HepG2 (cell line): ENCODE measurements around the gene STYXL2. TPM values are rescaled to one million over a fixed set of nuclear protein-coding genes. Genes with fewer than 3 reads are reported as not detected.

Source experiments
- ATAC-seq: fragments of 200-7000 bp; cut with Tn5 transposase; 3 replicates; pipeline ENCODE4 v1.9.1; 2020; ENCODE audit warnings: mild to moderate bottlenecking, moderate library complexity
- BruUV-seq: library from RNA; stranded (reverse); fragments of 400-500 nt; replicated peaks from 2 replicates; lab custom pipeline; 2021; lab: Mats Ljungman, UMichigan
- CTCF ChIA-PET: fragments of 300-600 bp; formaldehyde crosslinking; extraction: SDS; loops from one replicate; lab custom pipeline; 2021; ENCODE audit warnings: low total read pairs, inconsistent platforms, low intra/inter-chr PET ratio; lab: Yijun Ruan, JAX
- POLR2A ChIA-PET: fragments of 350-600 bp; sonication (Branson Sonifier 250); formaldehyde crosslinking; loops from one replicate; lab custom pipeline; 2020; ENCODE audit warnings: antibody characterized with exemption, inconsistent platforms; lab: Yijun Ruan, JAX
- DNase-seq: peaks from one replicate; pipeline ENCODE4 v3.0.0-alpha.2; 2015; ENCODE audit warnings: low spot score
- FAIRE-seq: peaks from 3 replicates; lab custom pipeline; 2011; peaks lifted over from hg19 to GRCh38; lab: Jason Lieb, UNC
- H2AFZ ChIP-seq: one replicate; pipeline ENCODE4 v1.6.1; 2011; ENCODE audit warnings: low read length, inconsistent platforms
- H3K27ac ChIP-seq: fragments of 300-600 bp; 3 replicates; pipeline ENCODE4 v1.8.0; 2011; ENCODE audit warnings: mixed run types, mild to moderate bottlenecking, mixed read lengths, low read length, inconsistent platforms; ENCODE audit not compliant: insufficient read depth; ENCODE audit errors: extremely low read length
- H3K27me3 ChIP-seq, 2 experiments: fragments of 200-600 bp in 1 of 2; 2 replicates in 1 of 2; 3 replicates in 1 of 2; pipeline versions ENCODE4 v1.6.0 to v1.8.0; 2011; ENCODE audit warnings: low read length in 2 of 2, mild to moderate bottlenecking in 2 of 2, moderate library complexity in 2 of 2, inconsistent platforms in 1 of 2; ENCODE audit not compliant: insufficient read depth in 2 of 2, control insufficient read depth in 1 of 2
- H3K36me3 ChIP-seq, 2 experiments: fragments of 200-600 bp in 1 of 2; replicated peaks in 1 of 2; 2 replicates in 1 of 2; 3 replicates in 1 of 2; pipeline versions ENCODE4 v1.5.1 to v1.8.0; 2011; ENCODE audit warnings: low read length in 2 of 2, inconsistent platforms in 1 of 2; ENCODE audit not compliant: insufficient read depth in 2 of 2, control insufficient read depth in 1 of 2
- H3K4me1 ChIP-seq: 2 replicates; pipeline ENCODE4 v1.5.1; 2012; ENCODE audit warnings: low read length, inconsistent platforms; ENCODE audit not compliant: insufficient read depth
- H3K4me2 ChIP-seq: 2 replicates; pipeline ENCODE4 v1.6.0; 2011; ENCODE audit warnings: low read depth, low read length, inconsistent platforms
- H3K4me3 ChIP-seq, 3 experiments: fragments of 200-600 bp in 1 of 3; sonication (generic), shearing (Covaris generic) in 1 of 3; replicated peaks in 1 of 3; 2 replicates each; pipeline ENCODE4 v1.5.1; 2011 to 2016; ENCODE audit warnings: low read length in 3 of 3, inconsistent platforms in 2 of 3, low read depth in 2 of 3, mild to moderate bottlenecking in 2 of 3, control low read depth in 1 of 3, mixed read lengths in 1 of 3; ENCODE audit not compliant: insufficient read depth in 1 of 3
- H3K79me2 ChIP-seq: one replicate; pipeline ENCODE4 v1.6.1; 2011; ENCODE audit warnings: low read length, inconsistent platforms; ENCODE audit not compliant: insufficient read depth
- H3K9ac ChIP-seq: 2 replicates; pipeline ENCODE4 v1.6.0; 2011; ENCODE audit warnings: mild to moderate bottlenecking, low read depth, low read length, inconsistent platforms; ENCODE audit not compliant: insufficient read depth
- H3K9me3 ChIP-seq: 2 replicates; pipeline ENCODE4 v1.5.1; 2012; ENCODE audit warnings: mild to moderate bottlenecking, low read length
- H4K20me1 ChIP-seq: 2 replicates; pipeline ENCODE4 v1.6.0; 2011; ENCODE audit warnings: inconsistent platforms, mild to moderate bottlenecking, low read length, moderate library complexity; ENCODE audit not compliant: insufficient read depth
- CBX2 ChIP-seq, 2 experiments: fragments of 200-600 bp in 1 of 2; sonication (generic); formaldehyde crosslinking in 1 of 2; IDR thresholded peaks; 2 replicates each; pipeline versions ENCODE4 v1.7.0 to v1.8.1; 2018 to 2022; ENCODE audit warnings: low read depth in 2 of 2, low read length in 1 of 2, mild to moderate bottlenecking in 1 of 2, missing genetic modification reagents in 1 of 2
- DMAP1 ChIP-seq: IDR thresholded peaks from 2 replicates; pipeline ENCODE4 v1.6.1; 2016
- FOXK2 ChIP-seq: fragments of 450-650 bp; IDR thresholded peaks from 2 replicates; pipeline ENCODE4 v1.6.1; 2016
- HNF4G ChIP-seq, 2 experiments: sonication (generic) in 1 of 2; formaldehyde crosslinking in 1 of 2; IDR thresholded peaks; 2 replicates each; pipeline versions ENCODE4 v1.4.0 to v1.6.1; 2011 to 2020; ENCODE audit warnings: borderline replicate concordance in 2 of 2, low read depth in 2 of 2, mild to moderate bottlenecking in 2 of 2, low read length in 1 of 2, missing genetic modification reagents in 1 of 2, moderate library complexity in 1 of 2
- MBD4 ChIP-seq: IDR thresholded peaks from 2 replicates; pipeline ENCODE4 v1.6.1; 2012; ENCODE audit warnings: low read length, inconsistent platforms, borderline replicate concordance
- MTF2 ChIP-seq: sonication (generic); formaldehyde crosslinking; IDR thresholded peaks from 2 replicates; pipeline ENCODE4 v1.5.0; 2020; ENCODE audit warnings: missing genetic modification reagents, borderline replicate concordance
- MZF1 ChIP-seq: sonication (generic); formaldehyde crosslinking; IDR thresholded peaks from 2 replicates; pipeline ENCODE4 v1.8.1; 2023; ENCODE audit warnings: mild to moderate bottlenecking, missing genetic modification reagents, borderline replicate concordance
- NCOA2 ChIP-seq: sonication (generic); formaldehyde crosslinking; IDR thresholded peaks from 2 replicates; pipeline ENCODE4 v1.8.0; 2022; ENCODE audit warnings: inconsistent platforms
- RFX3 ChIP-seq: IDR thresholded peaks from 2 replicates; pipeline ENCODE4 v1.6.1; 2016; ENCODE audit warnings: missing biosample characterization, missing genetic modification reagents
- SMC3 ChIP-seq: IDR thresholded peaks from 2 replicates; pipeline ENCODE4 v1.6.1; 2011; ENCODE audit warnings: low read length, improper control_type of control experiment
- ZBTB2 ChIP-seq: sonication (generic); formaldehyde crosslinking; IDR thresholded peaks from 2 replicates; pipeline ENCODE4 v1.8.0; 2022; ENCODE audit warnings: low read depth, missing genetic modification reagents
- ZNF20 ChIP-seq: sonication (generic); formaldehyde crosslinking; IDR thresholded peaks from 2 replicates; pipeline ENCODE4 v1.4.0; 2020; ENCODE audit warnings: mild to moderate bottlenecking, moderate library complexity, missing genetic modification reagents
- ZNF326 ChIP-seq: sonication (generic); formaldehyde crosslinking; IDR thresholded peaks from 2 replicates; pipeline ENCODE4 v1.4.0; 2020; ENCODE audit warnings: missing genetic modification reagents, borderline replicate concordance
- ZNF547 ChIP-seq: sonication (generic); formaldehyde crosslinking; IDR thresholded peaks from 2 replicates; pipeline ENCODE4 v1.5.1; 2020; ENCODE audit warnings: mild to moderate bottlenecking, missing genetic modification reagents
- ZNF75D ChIP-seq: sonication (generic); formaldehyde crosslinking; IDR thresholded peaks from 2 replicates; pipeline ENCODE4 v1.8.1; 2023; ENCODE audit warnings: missing genetic modification reagents, mild to moderate bottlenecking, borderline replicate concordance
- WGBS: methylation state at CpG from one replicate; pipeline ENCODE4 v1.1.6; 2017; ENCODE audit warnings: low lambda C conversion rate; 5-methylcytosine and 5-hydroxymethylcytosine counted together
- in situ Hi-C: cut with HindIII; loops from 2 replicates; pipeline ENCODE4 v1.10.0; 2017; ENCODE audit warnings: low pct_unique_long_range_greater_than_20kb; ENCODE audit not compliant: extremely low pct_ligation_motif_present
- intact Hi-C: fragments of 100-400 bp; cut with micrococcal nuclease; formaldehyde crosslinking; loops from one replicate; pipeline ENCODE4 v1.10.0; 2022; ENCODE audit not compliant: unreplicated experiment
- polyA plus RNA-seq, 8 experiments: library from polyadenylated mRNA; depleted of rRNA in 3 of 8; stranded (reverse) in 7 of 8; unstranded in 1 of 8; fragments of >200 nt; fragmentation: Illumina TruSeq in 4 of 8; extraction: Trizol in 4 of 8; gene quantifications; 2 replicates each; pipeline versions ENCODE4 v1.2.1 to v1.2.3, GENCODE V29; 2011 to 2016; ENCODE audit warnings: low read depth in 4 of 8, missing spikeins in 1 of 8, mixed read lengths in 1 of 8; ENCODE audit not compliant: insufficient read depth in 1 of 8
- total RNA-seq, 5 experiments: library from RNA; depleted of rRNA; stranded (reverse); fragments of >200 nt; fragmentation: Illumina TruSeq; extraction: Trizol; gene quantifications; 2 replicates each; pipeline ENCODE4 v1.2.3, GENCODE V29; 2016; ENCODE audit warnings: low read depth in 1 of 5
- TF ChIP-seq, protein P1 (sequence below): sonication (generic); formaldehyde crosslinking; IDR thresholded peaks from 2 replicates; pipeline ENCODE4 v1.9.0; 2021; ENCODE audit warnings: missing genetic modification reagents, mild to moderate bottlenecking, borderline replicate concordance
- TF ChIP-seq, protein P2 (sequence below): sonication (generic); formaldehyde crosslinking; IDR thresholded peaks from 2 replicates; pipeline ENCODE4 v1.8.1; 2022; ENCODE audit warnings: low read depth, mild to moderate bottlenecking, missing genetic modification reagents

STYXL2 gene
- total and polyA plus RNA-seq, 2 of the 13 experiments (the other 11 are each of a cell fraction or from before 2014, with no cell fraction given), result not detected

DNA sequence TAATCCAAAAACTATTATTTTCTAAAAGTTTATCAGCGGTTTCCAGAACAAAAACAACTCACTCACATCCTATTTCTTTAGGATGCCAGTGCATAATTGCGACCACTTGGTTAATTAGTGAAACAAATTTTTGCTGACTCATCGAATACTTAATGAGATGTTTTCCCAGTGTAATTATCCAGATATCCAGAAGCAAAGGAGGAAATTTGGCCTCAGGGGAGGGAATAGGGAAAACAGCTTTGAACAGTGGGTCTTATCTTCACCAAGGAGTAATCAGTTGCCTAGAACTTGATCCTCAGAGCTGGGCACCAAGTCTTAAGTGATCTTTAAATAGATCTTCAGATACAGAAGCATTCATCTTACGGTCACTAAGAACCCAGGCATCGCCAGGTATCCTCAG lies 24.3 kb downstream of the STYXL2 start (continued):
- no peak for TF ChIP-seq HNF4G (IDR thresholded peaks at IDR 0.05; ENCODE audit: borderline replicate concordance, low read depth, low read length)
- TF ChIP-seq HNF4G (CRISPR knock-in tag; IDR thresholded peaks at IDR 0.05; ENCODE audit: borderline replicate concordance, low read depth), result no peak
- TF ChIP-seq CBX2 (IDR thresholded peaks at IDR 0.05; ENCODE audit: low read depth, low read length), result no peak
- no peak for TF ChIP-seq CBX2 (CRISPR knock-in tag; IDR thresholded peaks at IDR 0.05; ENCODE audit: low read depth)
- no peak for TF ChIP-seq DMAP1 (CRISPR knock-in tag)
- TF ChIP-seq NCOA2 (CRISPR knock-in tag), result no peak

- intact Hi-C loops (no loop called here), in situ Hi-C loops (no loop called here)
- H3K79me2 ChIP-seq, result no peaks in the 10 kb centered on the region
- no peak overlapping the region for H3K27ac ChIP-seq
- peaks cover 0 to 28% of the 10 kb centered on the region in 2 experiments; a peak in 3 of 5 replicates for H3K27me3 ChIP-seq
- H3K9me3 ChIP-seq, result no peaks in the 10 kb centered on the region
- no peak overlapping the region for H2AFZ ChIP-seq
- H3K9ac ChIP-seq, result no peak overlapping the region
- CTCF ChIA-PET, result no interaction called here
- DNase-seq (no peak), FAIRE-seq (no peak), ATAC-seq (no peak)
- 59% methylated on average over 3 of the region's 3 CpGs for WGBS
- no peaks in the 10 kb centered on the region for H3K4me1 ChIP-seq
- BruUV-seq, result no TSS peak
- no peaks in the 10 kb centered on the region for H4K20me1 ChIP-seq
- no peak overlapping the region for H3K4me2 ChIP-seq
- POLR2A ChIA-PET, result no interaction called here
- H3K36me3 ChIP-seq, result no peaks in the 10 kb centered on the region
- H3K4me3 ChIP-seq, result no peak overlapping the region
- TF ChIP-seq, protein P1, sequence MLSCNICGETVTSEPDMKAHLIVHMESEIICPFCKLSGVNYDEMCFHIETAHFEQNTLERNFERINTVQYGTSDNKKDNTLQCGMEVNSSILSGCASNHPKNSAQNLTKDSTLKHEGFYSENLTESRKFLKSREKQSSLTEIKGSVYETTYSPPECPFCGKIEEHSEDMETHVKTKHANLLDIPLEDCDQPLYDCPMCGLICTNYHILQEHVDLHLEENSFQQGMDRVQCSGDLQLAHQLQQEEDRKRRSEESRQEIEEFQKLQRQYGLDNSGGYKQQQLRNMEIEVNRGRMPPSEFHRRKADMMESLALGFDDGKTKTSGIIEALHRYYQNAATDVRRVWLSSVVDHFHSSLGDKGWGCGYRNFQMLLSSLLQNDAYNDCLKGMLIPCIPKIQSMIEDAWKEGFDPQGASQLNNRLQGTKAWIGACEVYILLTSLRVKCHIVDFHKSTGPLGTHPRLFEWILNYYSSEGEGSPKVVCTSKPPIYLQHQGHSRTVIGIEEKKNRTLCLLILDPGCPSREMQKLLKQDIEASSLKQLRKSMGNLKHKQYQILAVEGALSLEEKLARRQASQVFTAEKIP (CRISPR knock-in tag), result no peak
- TF ChIP-seq SMC3, result no peak
- no peak for TF ChIP-seq MZF1 (CRISPR knock-in tag)
- TF ChIP-seq ZNF326, result no peak
- no peak for TF ChIP-seq ZNF75D
- no peak for TF ChIP-seq MBD4
- no peak for TF ChIP-seq ZNF20
- TF ChIP-seq, protein P2, sequence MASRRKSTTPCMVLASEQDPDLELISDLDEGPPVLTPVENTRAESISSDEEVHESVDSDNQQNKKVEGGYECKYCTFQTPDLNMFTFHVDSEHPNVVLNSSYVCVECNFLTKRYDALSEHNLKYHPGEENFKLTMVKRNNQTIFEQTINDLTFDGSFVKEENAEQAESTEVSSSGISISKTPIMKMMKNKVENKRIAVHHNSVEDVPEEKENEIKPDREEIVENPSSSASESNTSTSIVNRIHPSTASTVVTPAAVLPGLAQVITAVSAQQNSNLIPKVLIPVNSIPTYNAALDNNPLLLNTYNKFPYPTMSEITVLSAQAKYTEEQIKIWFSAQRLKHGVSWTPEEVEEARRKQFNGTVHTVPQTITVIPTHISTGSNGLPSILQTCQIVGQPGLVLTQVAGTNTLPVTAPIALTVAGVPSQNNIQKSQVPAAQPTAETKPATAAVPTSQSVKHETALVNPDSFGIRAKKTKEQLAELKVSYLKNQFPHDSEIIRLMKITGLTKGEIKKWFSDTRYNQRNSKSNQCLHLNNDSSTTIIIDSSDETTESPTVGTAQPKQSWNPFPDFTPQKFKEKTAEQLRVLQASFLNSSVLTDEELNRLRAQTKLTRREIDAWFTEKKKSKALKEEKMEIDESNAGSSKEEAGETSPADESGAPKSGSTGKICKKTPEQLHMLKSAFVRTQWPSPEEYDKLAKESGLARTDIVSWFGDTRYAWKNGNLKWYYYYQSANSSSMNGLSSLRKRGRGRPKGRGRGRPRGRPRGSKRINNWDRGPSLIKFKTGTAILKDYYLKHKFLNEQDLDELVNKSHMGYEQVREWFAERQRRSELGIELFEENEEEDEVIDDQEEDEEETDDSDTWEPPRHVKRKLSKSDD, result no peak
- TF ChIP-seq FOXK2, result no peak
- no peak for TF ChIP-seq RFX3 (CRISPR knock-in tag)
- TF ChIP-seq ZBTB2, result no peak
- no peak for TF ChIP-seq ZNF547 (CRISPR knock-in tag)
- TF ChIP-seq MTF2 (CRISPR knock-in tag), result no peak
These were observed 25.8 kb downstream of the STYXL2 start for GRCh38 chr1:167119696-167120095.
